Endometrial microvascular endothelial cells (primary cell): ENCODE results near the gene CBX7. TPM values are rescaled to one million over a fixed set of nuclear protein-coding genes. Genes with fewer than 3 reads are reported as not detected.

Experiments used
- in situ Hi-C: cut with HindIII; loops from 2 replicates; pipeline ENCODE4 v1.10.0; 2017; ENCODE audit warnings: low sequenced_read_pairs, low pct_unique_long_range_greater_than_20kb; ENCODE audit errors: inconsistent ontology term
- total RNA-seq: library from RNA; depleted of rRNA; stranded (reverse); fragments of >200 nt; gene quantifications from one replicate; pipeline ENCODE4 v1.2.3, GENCODE V29; 2015; ENCODE audit errors: inconsistent ontology term

Gene CBX7
- total RNA-seq, 1 donor from 2014 or later, result 2.2 TPM

GRCh38 chr22:39103431-39103830, 49.0 kb downstream of the CBX7 start:
- in situ Hi-C loops, result no loop called here

- in situ Hi-C loops, result no loop called here
Observed at GRCh38 chr22:39101226-39101625, 51.3 kb downstream of the CBX7 start.

- in situ Hi-C loops, result no loop called here
Observed at GRCh38 chr22:39098576-39098975, 53.9 kb downstream of the CBX7 start.

GRCh38 chr22:39098026-39098425, 54.5 kb downstream of the CBX7 start:
- in situ Hi-C loops, result no loop called here

- in situ Hi-C loops, result no loop called here
Observed at GRCh38 chr22:39097098-39098020, 55.1 kb downstream of the CBX7 start, which contains the start of gene APOBEC3H. TSS of gene APOBEC3H (plus strand) at chr22:39097244. CDS start at chr22:39100279, 3,035 bp downstream.

GRCh38 chr22:39095971-39096370, 56.5 kb downstream of the CBX7 start:
- in situ Hi-C loops, result no loop called here

- in situ Hi-C loops, result no loop called here
Observed at GRCh38 chr22:39094717-39095389, 57.6 kb downstream of the CBX7 start.

GRCh38 chr22:39092111-39092862, 60.2 kb downstream of the CBX7 start:
- in situ Hi-C loops, result no loop called here

- in situ Hi-C loops, result no loop called here
Observed at GRCh38 chr22:39091126-39092081, 61.1 kb downstream of the CBX7 start.

- in situ Hi-C loops, result no loop called here
Observed at GRCh38 chr22:39090426-39091064, 61.9 kb downstream of the CBX7 start.

GRCh38 chr22:39089928-39090327, 62.6 kb downstream of the CBX7 start:
- in situ Hi-C loops, result no loop called here

- in situ Hi-C loops, result no loop called here
Observed at GRCh38 chr22:39088685-39089032, 63.8 kb downstream of the CBX7 start.

- in situ Hi-C loops, result no loop called here
Observed at GRCh38 chr22:39087881-39088684, 64.4 kb downstream of the CBX7 start.

GRCh38 chr22:39087098-39087497, 65.4 kb downstream of the CBX7 start:
- in situ Hi-C loops, result no loop called here

GRCh38 chr22:39084666-39085065, 67.8 kb downstream of the CBX7 start:
- in situ Hi-C loops, result no loop called here

- in situ Hi-C loops, result no loop called here
Observed at GRCh38 chr22:39083212-39084165, 69.0 kb downstream of the CBX7 start.
